ENCODE results near the gene SBF2. TPM values are rescaled to one million over a fixed set of nuclear protein-coding genes. Genes with fewer than 3 reads are reported as not detected.
A peak's percentile ranks its signal among the peaks of the same experiment; 100 is the strongest.

Gene SBF2
- total and polyA plus RNA-seq, 5 donors = 10.8 to 32.2 (median 22.3) TPM

DNA sequence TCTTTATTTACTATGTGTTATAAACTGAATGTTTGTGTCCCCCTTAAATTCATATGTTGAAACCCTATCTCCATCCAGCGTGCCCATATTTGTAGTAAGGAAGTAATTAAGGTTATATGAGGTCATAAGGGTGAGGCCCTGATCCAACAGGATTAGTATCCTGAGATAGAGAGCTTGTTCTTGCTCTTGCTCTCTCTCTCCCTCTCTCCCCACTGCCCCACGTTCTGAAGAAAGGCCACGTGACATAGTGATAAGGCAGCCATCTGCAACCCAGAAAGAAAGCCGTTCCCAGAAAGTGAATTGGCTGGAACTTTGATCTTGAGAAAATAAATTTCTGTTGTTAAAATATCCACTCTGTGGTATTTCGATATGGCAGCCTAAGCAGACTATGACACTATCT, 417.7 kb downstream of the SBF2 start:
- DNase-seq (no peak), ATAC-seq (no peak)
- 80% methylated on average over 5 of the region's 5 CpGs for WGBS
- Histone ChIP-seq H3K4me1 (ENCODE audit: control insufficient read depth, insufficient read depth, low read length) (no peaks in the 10 kb centered on the region), H3K9me3 (ENCODE audit: control insufficient read depth, low read length) (no peaks in the 10 kb centered on the region), H3K27me3 (ENCODE audit: control insufficient read depth, insufficient read depth) (no peaks in the 10 kb centered on the region), H3K27ac (ENCODE audit: low read length) (no peak overlapping the region), H3K4me3 (ENCODE audit: low read length) (no peak overlapping the region)
- intact Hi-C loops (cut with DNase I) = no loop called here

DNA sequence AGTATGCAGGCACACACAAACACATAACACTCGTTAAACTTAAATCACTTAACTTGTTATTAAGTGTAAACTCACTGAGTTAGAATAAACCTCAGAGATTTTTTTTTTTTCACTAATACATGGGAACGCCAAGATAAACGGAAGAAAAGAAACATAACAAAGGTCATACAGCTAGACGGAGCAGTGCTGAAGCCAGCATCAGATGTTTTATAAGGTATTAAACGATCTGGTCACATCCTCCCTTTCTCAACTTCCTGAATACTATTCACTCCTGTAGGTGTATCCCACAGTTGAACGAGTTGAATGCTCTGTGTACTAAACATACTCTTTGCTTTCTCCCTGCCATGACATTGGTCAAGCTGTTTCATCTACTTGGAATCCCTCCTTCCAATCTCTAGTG, 418.2 kb downstream of the SBF2 start:
- no peak for ATAC-seq
- Histone ChIP-seq H3K4me1 (ENCODE audit: control insufficient read depth, insufficient read depth, low read length) (no peaks in the 10 kb centered on the region), H3K9me3 (ENCODE audit: control insufficient read depth, low read length) (no peaks in the 10 kb centered on the region), H3K4me3 (ENCODE audit: low read length) (no peak overlapping the region), H3K27me3 (ENCODE audit: control insufficient read depth, insufficient read depth) (no peaks in the 10 kb centered on the region), H3K27ac (ENCODE audit: low read length) (no peak overlapping the region)
- DNase-seq = no peak
- WGBS = 70% methylated on average over 6 of the region's 6 CpGs
- intact Hi-C loops (cut with DNase I) = no loop called here

DNA sequence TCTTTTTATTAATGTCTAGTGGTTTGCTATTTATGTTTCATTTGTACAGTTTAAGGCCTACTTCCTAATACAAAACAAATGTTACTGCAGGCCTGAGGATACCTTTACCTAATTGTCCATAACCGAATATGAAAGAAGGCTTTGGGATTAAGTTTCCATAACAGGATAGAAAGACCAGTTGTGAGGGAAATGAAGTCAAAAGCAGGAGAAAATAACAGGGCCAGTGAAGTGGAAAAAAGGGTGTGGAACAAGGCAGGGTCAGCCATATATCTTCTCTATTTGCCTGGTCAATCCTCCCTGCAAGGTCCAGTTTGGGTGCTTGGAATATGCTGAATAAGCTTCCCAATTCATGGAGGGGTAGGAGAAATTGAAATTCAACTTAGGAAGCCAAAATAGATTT, 418.6 kb downstream of the SBF2 start:
- 95% methylated on average over 1 of the region's 1 CpG for WGBS
- ATAC-seq (no peak), DNase-seq (no peak)
- H3K4me1 ChIP-seq (ENCODE audit: control insufficient read depth, insufficient read depth, low read length) = no peaks in the 10 kb centered on the region
- intact Hi-C loops (cut with DNase I) = no loop called here
- H3K27me3 ChIP-seq (ENCODE audit: control insufficient read depth, insufficient read depth) = no peaks in the 10 kb centered on the region
- H3K4me3 ChIP-seq (ENCODE audit: low read length) = no peak overlapping the region
- H3K9me3 ChIP-seq (ENCODE audit: control insufficient read depth, low read length) = no peaks in the 10 kb centered on the region
- no peak overlapping the region for H3K27ac ChIP-seq (ENCODE audit: low read length)

DNA sequence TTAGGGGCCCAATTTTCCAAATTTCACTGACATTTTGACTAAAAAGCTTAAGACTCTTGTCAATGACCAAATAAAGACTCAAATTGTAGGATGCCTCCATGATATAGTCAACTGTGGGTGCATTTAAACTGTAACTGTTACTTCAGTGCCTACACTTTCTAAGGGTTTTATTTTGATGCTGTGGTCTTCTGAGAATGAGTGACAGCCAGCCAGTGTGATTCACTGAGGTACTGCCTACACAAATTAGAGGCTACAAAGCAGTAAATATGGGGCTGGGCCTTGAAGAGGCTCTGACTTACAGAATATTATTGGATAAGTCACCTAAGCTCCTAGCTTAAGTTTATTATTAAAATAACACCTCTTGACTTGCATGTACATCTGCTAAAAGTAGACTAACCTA, 419.6 kb downstream of the SBF2 start:
- Histone ChIP-seq H3K9me3 (ENCODE audit: control insufficient read depth, low read length) (no peaks in the 10 kb centered on the region), H3K27me3 (ENCODE audit: control insufficient read depth, insufficient read depth) (no peaks in the 10 kb centered on the region), H3K4me3 (ENCODE audit: low read length) (no peak overlapping the region), H3K27ac (ENCODE audit: low read length) (no peak overlapping the region), H3K4me1 (ENCODE audit: control insufficient read depth, insufficient read depth, low read length) (no peaks in the 10 kb centered on the region)
- intact Hi-C loops (cut with DNase I) = no loop called here
- ATAC-seq (no peak), DNase-seq (no peak)

DNA sequence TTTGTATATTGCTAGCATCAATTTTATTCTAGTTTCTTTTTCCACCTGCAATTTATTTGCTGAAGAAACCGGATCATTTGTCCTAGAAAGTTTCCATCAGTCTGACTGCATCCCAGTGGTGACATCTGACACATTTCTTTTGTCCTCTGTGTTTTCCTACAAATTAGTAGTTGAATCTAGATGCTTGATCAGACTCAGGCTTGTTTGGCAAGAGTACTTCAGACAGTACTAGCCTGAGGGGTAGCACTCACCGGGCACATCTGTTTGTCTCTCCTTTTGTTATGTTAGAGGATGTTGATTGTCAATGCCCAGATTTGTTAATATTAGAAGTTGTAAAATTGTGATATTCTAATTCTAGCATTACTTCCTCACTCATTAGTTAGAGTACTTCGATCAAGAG, 425.4 kb downstream of the SBF2 start:
- no peaks in the 10 kb centered on the region for H3K9me3 ChIP-seq (ENCODE audit: control insufficient read depth, low read length)
- intact Hi-C loops (cut with DNase I) = no loop called here
- no peak overlapping the region for H3K4me3 ChIP-seq (ENCODE audit: low read length)
- ATAC-seq = no peak
- H3K27me3 ChIP-seq (ENCODE audit: control insufficient read depth, insufficient read depth) = no peaks in the 10 kb centered on the region
- no peak for DNase-seq
- no peak overlapping the region for H3K27ac ChIP-seq (ENCODE audit: low read length)
- H3K4me1 ChIP-seq (ENCODE audit: control insufficient read depth, insufficient read depth, low read length) = no peaks in the 10 kb centered on the region
- 92% methylated on average over 3 of the region's 3 CpGs for WGBS

DNA sequence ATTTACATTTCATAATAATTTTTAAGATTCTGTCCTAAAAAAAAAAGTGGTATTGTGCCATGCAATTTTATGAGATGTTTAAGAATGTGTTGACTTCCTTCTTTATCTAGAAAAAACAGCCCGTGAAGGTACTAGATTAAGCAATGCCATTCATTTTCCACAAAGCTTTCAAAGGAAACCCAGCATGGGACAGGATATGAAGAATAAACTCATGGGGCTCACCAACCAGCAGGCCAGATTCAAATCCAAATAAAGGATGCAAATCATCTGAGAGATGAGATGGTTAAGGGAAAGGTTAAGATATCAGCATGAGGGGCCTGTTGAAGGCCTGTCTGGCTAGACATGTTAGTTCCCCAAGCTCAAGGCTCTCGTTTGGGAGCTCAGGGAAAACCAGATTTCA, 431.0 kb downstream of the SBF2 start:
- intact Hi-C loops (cut with DNase I) = loop anchor here in 1 of 4 donors (5.0 kb wide), 1 partner anchor 444 kb away; the partner anchor contains the start of gene ADM

DNA sequence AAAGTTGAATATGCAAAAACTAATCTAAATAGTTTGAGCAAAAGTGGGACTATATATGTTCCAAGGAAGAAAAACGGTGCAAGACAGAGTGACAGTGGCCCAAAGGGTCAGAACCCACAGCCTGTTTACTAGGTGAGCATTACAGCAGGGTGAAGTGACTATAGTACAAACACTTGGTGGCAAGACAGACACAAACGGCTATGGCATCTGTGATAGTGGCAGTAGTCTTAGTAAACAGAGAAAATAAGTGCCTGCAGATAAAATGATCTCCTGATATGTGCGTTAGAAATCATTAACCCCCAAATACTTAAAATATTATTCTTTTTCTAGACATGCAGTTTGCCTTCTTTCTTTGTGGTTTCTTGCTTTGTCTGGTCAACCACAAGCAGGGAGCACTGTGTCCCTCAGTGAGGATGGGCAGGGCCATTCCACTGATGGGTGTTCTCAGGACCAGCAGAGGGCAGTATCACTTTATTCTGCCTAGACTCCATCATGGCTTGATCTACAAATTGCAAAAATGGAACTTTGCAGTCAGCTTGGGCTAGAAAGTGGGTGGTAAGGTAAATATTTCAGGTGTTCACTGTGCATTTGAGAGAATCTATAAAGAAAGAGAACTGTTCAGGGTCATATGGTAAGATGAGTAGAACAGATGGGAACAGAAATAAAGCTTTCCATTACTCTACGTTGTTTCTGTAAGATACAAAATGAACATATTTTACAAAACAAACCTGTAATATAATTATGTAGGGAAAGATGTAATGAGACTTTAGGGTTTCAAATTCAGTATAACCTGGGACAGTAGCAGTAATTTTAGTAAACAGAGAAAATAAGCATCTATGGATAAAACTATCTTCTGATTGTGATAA, 431.9 kb downstream of the SBF2 start:
- Histone ChIP-seq H3K27ac (ENCODE audit: low read length) (no peak overlapping the region), H3K4me3 (ENCODE audit: low read length) (no peak overlapping the region), H3K4me1 (ENCODE audit: control insufficient read depth, insufficient read depth, low read length) (peaks cover 5% of the 10 kb centered on the region), H3K9me3 (ENCODE audit: control insufficient read depth, low read length) (no peaks in the 10 kb centered on the region), H3K27me3 (ENCODE audit: control insufficient read depth, insufficient read depth) (no peaks in the 10 kb centered on the region)
- DNase-seq (peak in 2 of 3 donors; percentile 17 to 57), ATAC-seq (peak; percentile 83 to 91)
- WGBS = 72% methylated on average over 4 of the region's 4 CpGs
- intact Hi-C loops (cut with DNase I) = loop anchor here in 1 of 4 donors (5.0 kb wide), 1 partner anchor 445 kb away; the partner anchor contains the start of gene ADM

More for the DNA sequence above, 431.0 kb downstream of the SBF2 start:
- H3K9me3 ChIP-seq (ENCODE audit: control insufficient read depth, low read length) = no peaks in the 10 kb centered on the region
- no peak overlapping the region for H3K4me3 ChIP-seq (ENCODE audit: low read length)
- WGBS = 54% methylated on average over 2 of the region's 2 CpGs
- peaks cover 5% of the 10 kb centered on the region for H3K4me1 ChIP-seq (ENCODE audit: control insufficient read depth, insufficient read depth, low read length)
- no peak for DNase-seq
- ATAC-seq = peak in 1 of 2 donors; percentile 65
- H3K27ac ChIP-seq (ENCODE audit: low read length) = no peak overlapping the region
- no peaks in the 10 kb centered on the region for H3K27me3 ChIP-seq (ENCODE audit: control insufficient read depth, insufficient read depth)

DNA sequence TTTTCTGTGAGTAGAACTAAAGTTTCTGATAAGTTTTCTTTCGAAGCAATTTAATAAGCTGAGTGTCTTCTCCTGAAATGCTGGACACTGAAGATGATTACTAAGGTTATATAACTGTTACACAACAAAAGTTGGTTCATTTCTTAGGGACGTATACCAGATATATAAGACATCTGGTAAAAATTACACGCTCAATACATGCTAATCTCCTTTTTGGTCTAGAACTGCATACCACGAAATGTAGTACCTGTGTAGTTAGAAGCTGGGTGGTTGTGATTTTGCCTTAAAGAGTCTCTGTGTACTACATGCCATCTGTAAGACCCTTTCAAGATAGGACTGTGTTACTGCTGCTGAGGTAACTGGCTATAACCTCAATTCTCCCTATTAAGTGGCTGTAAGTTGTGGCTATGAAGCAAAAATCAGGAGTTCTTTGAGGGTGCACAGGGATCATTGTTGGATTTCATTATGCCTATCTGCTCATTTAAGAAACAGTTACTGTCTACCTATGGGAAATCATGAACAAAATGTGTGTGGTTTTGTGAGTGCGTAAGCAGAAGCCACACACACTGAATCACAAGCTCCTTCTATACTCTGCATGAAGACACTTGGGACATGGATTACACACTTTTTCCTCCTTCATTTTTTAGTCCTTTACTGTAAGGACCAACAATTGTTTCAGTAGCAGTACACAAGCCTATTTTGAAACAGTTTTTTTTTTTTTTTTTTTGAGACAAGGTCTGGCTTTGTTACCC, 434.3 kb downstream of the SBF2 start:
- Histone ChIP-seq H3K4me1 (ENCODE audit: control insufficient read depth, insufficient read depth, low read length) (peaks cover 5% of the 10 kb centered on the region), H3K27me3 (ENCODE audit: control insufficient read depth, insufficient read depth) (no peaks in the 10 kb centered on the region), H3K9me3 (ENCODE audit: control insufficient read depth, low read length) (no peaks in the 10 kb centered on the region), H3K27ac (ENCODE audit: low read length) (no peak overlapping the region), H3K4me3 (ENCODE audit: low read length) (no peak overlapping the region)
- intact Hi-C loops (cut with DNase I) = loop anchor here in 1 of 4 donors (5.0 kb wide), 1 partner anchor 448 kb away; the partner anchor contains the start of gene ADM
- DNase-seq (no peak), ATAC-seq (no peak)
- WGBS = 85% methylated on average over 5 of the region's 5 CpGs

DNA sequence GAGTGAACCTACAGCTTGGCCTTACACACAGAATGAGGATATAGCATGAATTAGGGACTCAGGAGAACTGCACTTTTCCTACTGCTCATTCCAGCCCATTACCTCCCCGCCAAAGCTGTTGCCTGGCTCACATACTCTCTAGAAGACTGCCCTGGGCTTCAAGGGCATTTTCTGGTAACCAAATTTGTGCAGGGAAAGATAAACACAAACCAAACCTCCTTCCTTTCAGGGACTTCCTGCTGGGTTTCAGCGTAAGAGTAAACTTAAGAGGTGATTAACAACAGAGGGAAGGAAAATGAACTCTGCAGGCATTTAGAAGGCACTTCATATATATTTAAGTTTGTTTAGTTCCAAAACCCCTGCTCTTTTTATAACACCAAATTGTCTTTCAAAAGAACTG, 435.2 kb downstream of the SBF2 start:
- ATAC-seq (peak in 1 of 2 donors; percentile 24), DNase-seq (no peak)
- Histone ChIP-seq H3K9me3 (ENCODE audit: control insufficient read depth, low read length) (no peaks in the 10 kb centered on the region), H3K4me3 (ENCODE audit: low read length) (no peak overlapping the region), H3K4me1 (ENCODE audit: control insufficient read depth, insufficient read depth, low read length) (peaks cover 5% of the 10 kb centered on the region), H3K27ac (ENCODE audit: low read length) (no peak overlapping the region), H3K27me3 (ENCODE audit: control insufficient read depth, insufficient read depth) (no peaks in the 10 kb centered on the region)
- intact Hi-C loops (cut with DNase I) = no loop called here
- WGBS = 34% methylated on average over 2 of the region's 2 CpGs

DNA sequence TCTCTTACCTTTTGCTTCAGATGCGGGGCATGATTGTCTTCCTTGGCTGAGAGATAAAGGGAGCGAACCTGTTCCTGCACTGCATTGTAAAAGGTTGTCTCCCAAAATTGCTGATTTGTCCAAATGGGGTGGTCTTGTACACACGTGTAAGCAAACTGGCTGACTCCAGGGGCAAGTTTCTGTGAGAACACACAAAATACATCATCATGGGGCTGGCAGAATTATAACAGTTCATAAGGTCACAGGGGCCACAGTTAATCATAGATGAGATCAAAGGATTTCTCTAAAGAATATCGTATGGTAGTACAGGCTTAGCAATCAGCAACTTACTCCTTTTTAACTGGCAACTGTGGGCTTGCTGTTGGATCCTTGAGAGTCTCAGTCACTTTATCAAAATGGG, 435.8 kb downstream of the SBF2 start:
- Histone ChIP-seq H3K4me1 (ENCODE audit: control insufficient read depth, insufficient read depth, low read length) (peaks cover 5% of the 10 kb centered on the region), H3K27ac (ENCODE audit: low read length) (no peak overlapping the region), H3K9me3 (ENCODE audit: control insufficient read depth, low read length) (no peaks in the 10 kb centered on the region), H3K4me3 (ENCODE audit: low read length) (no peak overlapping the region), H3K27me3 (ENCODE audit: control insufficient read depth, insufficient read depth) (no peaks in the 10 kb centered on the region)
- WGBS = 66% methylated on average over 4 of the region's 4 CpGs
- ATAC-seq = no peak
- intact Hi-C loops (cut with DNase I) = no loop called here
- no peak for DNase-seq

DNA sequence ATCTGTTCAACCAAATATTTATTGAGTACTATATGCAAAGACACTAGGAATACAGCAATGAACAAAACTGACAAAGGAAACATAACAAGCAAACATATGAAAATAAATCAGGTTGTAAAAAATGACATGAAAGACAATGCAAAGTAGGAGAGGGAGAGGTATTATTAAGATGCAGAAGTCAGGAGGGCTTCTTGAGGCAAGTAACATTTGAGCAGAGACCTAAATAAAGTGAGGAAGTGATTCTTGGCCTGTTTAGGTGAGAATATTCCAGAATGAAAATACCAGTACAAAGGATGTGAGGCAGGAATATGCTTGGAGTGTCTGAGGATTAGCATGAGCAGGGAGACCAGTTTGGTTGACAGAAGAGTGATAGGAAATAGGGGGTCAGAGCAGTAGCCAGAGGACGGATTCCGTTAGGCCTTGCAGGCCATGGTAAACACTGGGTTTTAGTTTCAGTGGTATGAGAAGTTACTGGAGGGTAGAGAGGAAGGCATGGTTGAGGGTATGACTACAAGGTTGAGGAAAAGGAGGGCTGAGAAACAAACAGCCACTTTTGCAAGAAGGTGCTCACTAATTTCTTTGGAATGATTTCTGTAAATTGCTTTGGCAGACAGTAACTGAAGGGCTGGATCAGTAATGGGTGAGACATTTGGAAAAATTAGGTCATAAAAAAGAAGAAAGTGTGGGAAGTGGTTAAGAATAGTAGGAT, 438.3 kb downstream of the SBF2 start:
- no peaks in the 10 kb centered on the region for H3K9me3 ChIP-seq (ENCODE audit: control insufficient read depth, low read length)
- no peak overlapping the region for H3K27ac ChIP-seq (ENCODE audit: low read length)
- peaks cover 5% of the 10 kb centered on the region for H3K4me1 ChIP-seq (ENCODE audit: control insufficient read depth, insufficient read depth, low read length)
- DNase-seq (no peak), ATAC-seq (no peak)
- no peaks in the 10 kb centered on the region for H3K27me3 ChIP-seq (ENCODE audit: control insufficient read depth, insufficient read depth)
- 95% methylated on average over 2 of the region's 2 CpGs for WGBS
- no peak overlapping the region for H3K4me3 ChIP-seq (ENCODE audit: low read length)
- intact Hi-C loops (cut with DNase I) = no loop called here

Measured in right cardiac atrium (tissue), 5 donors.